Prostate gland (tissue), 2 donors: ENCODE results near the gene FBXW2. TPM values are rescaled to one million over a fixed set of nuclear protein-coding genes. Genes with fewer than 3 reads are reported as not detected.

Experiments
- DNase-seq: peaks from one replicate; pipeline ENCODE4 v3.0.0-alpha.2; 2019; ENCODE audit warnings: low spot score
- H3K27ac ChIP-seq, 2 donors: fragments of 200-600 bp; sonication (generic); 2 replicates each; pipeline ENCODE4 v1.5.1; 2017 to 2019
- H3K27me3 ChIP-seq: fragments of 200-600 bp; sonication (generic); replicated peaks from 2 replicates; pipeline ENCODE4 v1.5.1; 2019; ENCODE audit not compliant: insufficient read depth
- H3K36me3 ChIP-seq, 2 donors: fragments of 200-600 bp; sonication (generic); 1 replicate in 1 of 2; 2 replicates in 1 of 2; pipeline versions ENCODE4 v1.5.1 to v1.8.1; 2017 to 2019
- H3K4me1 ChIP-seq: fragments of 200-600 bp; sonication (generic); replicated peaks from 2 replicates; pipeline ENCODE4 v1.5.1; 2019
- H3K4me3 ChIP-seq, 2 donors: fragments of 200-600 bp; sonication (generic); 2 replicates each; pipeline ENCODE4 v1.5.1; 2017 to 2019
- H3K9me3 ChIP-seq: fragments of 200-600 bp; sonication (generic); 2 replicates; pipeline ENCODE4 v1.5.1; 2017
- CTCF ChIP-seq, 4 experiments: fragments of 200-600 bp in 2 of 4; fragments of 450-650 bp in 2 of 4; sonication (generic) in 2 of 4; IDR thresholded peaks; 1 replicate in 3 of 4; 2 replicates in 1 of 4; pipeline ENCODE4 v1.5.1; 2016 to 2019; ENCODE audit warnings: antibody characterized with exemption in 4 of 4, mild to moderate bottlenecking in 2 of 4, moderate library complexity in 2 of 4
- POLR2A ChIP-seq: fragments of 450-650 bp; IDR thresholded peaks from one replicate; pipeline ENCODE4 v1.6.1; 2016; ENCODE audit warnings: antibody characterized with exemption, mild to moderate bottlenecking
- POLR2AphosphoS5 ChIP-seq: sonication (generic); formaldehyde crosslinking; IDR thresholded peaks from one replicate; pipeline ENCODE4 v1.6.1; 2017; ENCODE audit warnings: antibody characterized with exemption
- WGBS: methylation state at CpG from one replicate; pipeline ENCODE4 v1.1.5; 2018; 5-methylcytosine and 5-hydroxymethylcytosine counted together
- intact Hi-C: fragments of 100-400 bp; cut with DNase I; formaldehyde crosslinking; loops from one replicate; pipeline ENCODE4 v1.14.2; 2022
- total RNA-seq, 2 donors: library from RNA; depleted of rRNA; stranded (reverse); fragments of >200 nt; gene quantifications; one replicate each; pipeline ENCODE4 v1.1.0, GENCODE V29; 2016

Gene FBXW2
- total RNA-seq, 2 donors from 2014 or later: 38.3 to 57.1 TPM

GRCh38 chr9:120801441-120801840 is 8.2 kb upstream of the FBXW2 start:
- no peaks in the 10 kb centered on the region for H3K4me1 ChIP-seq
- WGBS: 89% methylated on average over 7 of the region's 7 CpGs
- TF ChIP-seq CTCF (IDR thresholded peaks at IDR 0.05) (no peak), POLR2A (no peak), POLR2AphosphoS5 (no peak)
- H3K27me3 ChIP-seq: no peaks in the 10 kb centered on the region
- H3K27ac ChIP-seq: no peak overlapping the region
- DNase-seq: no peak
- no peaks in the 10 kb centered on the region for H3K36me3 ChIP-seq
- H3K4me3 ChIP-seq: no peak overlapping the region
- no peaks in the 10 kb centered on the region for H3K9me3 ChIP-seq
- intact Hi-C loops: no loop called here

GRCh38 chr9:120791161-120791560 is 2.1 kb downstream of the FBXW2 start:
- Histone ChIP-seq H3K4me3 (no peak overlapping the region), H3K9me3 (no peaks in the 10 kb centered on the region), H3K4me1 (no peaks in the 10 kb centered on the region), H3K36me3 (no peaks in the 10 kb centered on the region), H3K27me3 (no peaks in the 10 kb centered on the region), H3K27ac (no peak overlapping the region)
- DNase-seq: no peak
- intact Hi-C loops: loop anchor here (10.0 kb wide), 2 partner anchors 54 to 76 kb away; partner anchors contain the start of genes MEGF9 and PSMD5
- WGBS: 84% methylated on average over 3 of the region's 3 CpGs
- TF ChIP-seq POLR2A (no peak), CTCF (IDR thresholded peaks at IDR 0.05) (no peak), POLR2AphosphoS5 (no peak)

GRCh38 chr9:120787933-120788332 is 5.3 kb downstream of the FBXW2 start:
- Histone ChIP-seq H3K27ac (no peak overlapping the region), H3K27me3 (no peaks in the 10 kb centered on the region), H3K36me3 (no peaks in the 10 kb centered on the region), H3K4me1 (no peaks in the 10 kb centered on the region), H3K4me3 (no peak overlapping the region), H3K9me3 (no peaks in the 10 kb centered on the region)
- WGBS: 60% methylated on average over 4 of the region's 4 CpGs
- TF ChIP-seq CTCF (IDR thresholded peaks at IDR 0.05) (no peak), POLR2A (no peak), POLR2AphosphoS5 (no peak)
- DNase-seq: no peak
- intact Hi-C loops: no loop called here

GRCh38 chr9:120783602-120784047 is 9.6 kb downstream of the FBXW2 start:
- DNase-seq: peak; percentile 38
- H3K9me3 ChIP-seq: no peaks in the 10 kb centered on the region
- peak overlapping the region; percentile 11 to 43 for H3K27ac ChIP-seq
- no peaks in the 10 kb centered on the region for H3K27me3 ChIP-seq
- WGBS: 24% methylated on average over 2 of the region's 2 CpGs
- no peaks in the 10 kb centered on the region for H3K36me3 ChIP-seq
- no peak overlapping the region for H3K4me3 ChIP-seq
- H3K4me1 ChIP-seq: peaks cover 6% of the 10 kb centered on the region
- intact Hi-C loops: no loop called here
- TF ChIP-seq POLR2AphosphoS5: peak; percentile 85
- no peak for TF ChIP-seq POLR2A
- TF ChIP-seq CTCF (IDR thresholded peaks at IDR 0.05): peak in 1 of 4 experiments; percentile 2

GRCh38 chr9:120781236-120781635 is 12.0 kb downstream of the FBXW2 start:
- H3K4me1 ChIP-seq: peaks cover 18% of the 10 kb centered on the region
- H3K36me3 ChIP-seq: no peaks in the 10 kb centered on the region
- no peaks in the 10 kb centered on the region for H3K9me3 ChIP-seq
- no peak overlapping the region for H3K27ac ChIP-seq
- DNase-seq: no peak
- H3K4me3 ChIP-seq: no peak overlapping the region
- WGBS: 72% methylated on average over 2 of the region's 2 CpGs
- no peaks in the 10 kb centered on the region for H3K27me3 ChIP-seq
- intact Hi-C loops: no loop called here
- TF ChIP-seq POLR2AphosphoS5 (no peak), POLR2A (no peak), CTCF (IDR thresholded peaks at IDR 0.05) (no peak)
